ENCODE measurements around the gene ZSWIM5.
"Not testable (repeated sequence)": the region's sequence is repeated elsewhere in the genome, so short reads cannot be mapped to it uniquely, and the experiment has no call there.

The ZSWIM5 gene

GRCh38 chr1:45205910-45206721 is at the start of gene ZSWIM5:
TSS of gene ZSWIM5 (minus strand) at chr1:45206605. CDS start at chr1:45206350, 255 bp downstream.
- DNase-seq = peak; percentile 74

- DNase-seq = no peak
Measured at GRCh38 chr1:45254490-45254889, 48.1 kb upstream of the ZSWIM5 start.

- no peak for DNase-seq
Measured at GRCh38 chr1:45250544-45250943, 44.1 kb upstream of the ZSWIM5 start.

GRCh38 chr1:45248004-45248403 is 41.6 kb upstream of the ZSWIM5 start:
- DNase-seq = not testable (repeated sequence)

GRCh38 chr1:45246760-45247159 is 40.4 kb upstream of the ZSWIM5 start:
- DNase-seq = no peak

GRCh38 chr1:45246359-45246758 is 40.0 kb upstream of the ZSWIM5 start:
- not testable (repeated sequence) for DNase-seq

GRCh38 chr1:45244660-45245059 is 38.3 kb upstream of the ZSWIM5 start:
- DNase-seq = no peak

- DNase-seq = no peak
Measured at GRCh38 chr1:45243476-45244343, 37.3 kb upstream of the ZSWIM5 start.

GRCh38 chr1:45238846-45239245 is 32.4 kb upstream of the ZSWIM5 start:
- DNase-seq = no peak

GRCh38 chr1:45236136-45236535 is 29.7 kb upstream of the ZSWIM5 start:
- DNase-seq = no peak

GRCh38 chr1:45230537-45230936 is 24.1 kb upstream of the ZSWIM5 start:
- DNase-seq = no peak

- no peak for DNase-seq
Measured at GRCh38 chr1:45225598-45225997, 19.2 kb upstream of the ZSWIM5 start.

GRCh38 chr1:45223710-45224109 is 17.3 kb upstream of the ZSWIM5 start:
- not testable (repeated sequence) for DNase-seq

- no peak for DNase-seq
Measured at GRCh38 chr1:45221716-45222115, 15.3 kb upstream of the ZSWIM5 start.

GRCh38 chr1:45216861-45217260 is 10.5 kb upstream of the ZSWIM5 start:
- no peak for DNase-seq

GRCh38 chr1:45216200-45216541 is 9.8 kb upstream of the ZSWIM5 start:
- no peak for DNase-seq

GRCh38 chr1:45215485-45216199 is 9.2 kb upstream of the ZSWIM5 start:
- DNase-seq = no peak

- no peak for DNase-seq
Measured at GRCh38 chr1:45213892-45214291, 7.5 kb upstream of the ZSWIM5 start.

- no peak for DNase-seq
Measured at GRCh38 chr1:45211076-45211475, 4.7 kb upstream of the ZSWIM5 start.

- no peak for DNase-seq
Measured at GRCh38 chr1:45206808-45207623, 611 bp upstream of the ZSWIM5 start.

- DNase-seq = peak; percentile 2
Measured at GRCh38 chr1:45205011-45205909, 1.1 kb downstream of the ZSWIM5 start.

Data from NCI-H510A (cell line).